Keratinocyte (primary cell): ENCODE data around the gene TRDN.

Experiments
- EZH2 ChIP-seq: IDR thresholded peaks from one replicate; pipeline ENCODE4 v1.6.1; 2012; ENCODE audit warnings: inconsistent platforms, mild to moderate bottlenecking, low read length, moderate library complexity
- TF ChIP-seq, protein P1 (sequence below), 3 experiments: IDR thresholded peaks in 1 of 3; conservative IDR thresholded peaks in 1 of 3; optimal IDR thresholded peaks in 1 of 3; 2 replicates in 2 of 3; 3 replicates in 1 of 3; pipeline versions ENCODE3 to v1.5.1; 2011; ENCODE audit warnings: low read length in 3 of 3, mild to moderate bottlenecking in 3 of 3, moderate library complexity in 2 of 3, control low read depth in 1 of 3, inconsistent platforms in 1 of 3; ENCODE audit not compliant: insufficient read depth in 2 of 3; ENCODE audit errors: extremely low read depth in 1 of 3

DNA sequence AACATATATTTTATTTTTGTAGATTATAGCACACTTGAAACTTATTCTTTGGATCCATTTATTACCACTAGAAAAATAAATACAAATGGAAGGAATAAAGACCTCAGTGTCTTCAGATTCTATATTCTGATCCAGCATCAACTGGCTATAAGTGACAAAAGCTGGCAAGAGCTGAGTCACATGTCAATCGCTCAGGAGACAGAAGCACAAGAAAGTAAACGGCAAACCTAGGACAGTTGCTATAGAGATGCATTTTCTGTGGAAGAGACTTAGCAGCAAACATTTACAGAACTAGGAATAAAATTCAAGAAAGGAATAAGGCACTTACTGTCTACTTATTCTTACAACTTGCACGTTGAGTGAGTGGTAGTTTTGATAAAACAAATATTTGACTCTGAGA, 410.4 kb downstream of the TRDN start:
- no peak for TF ChIP-seq EZH2
- TF ChIP-seq, protein P1, sequence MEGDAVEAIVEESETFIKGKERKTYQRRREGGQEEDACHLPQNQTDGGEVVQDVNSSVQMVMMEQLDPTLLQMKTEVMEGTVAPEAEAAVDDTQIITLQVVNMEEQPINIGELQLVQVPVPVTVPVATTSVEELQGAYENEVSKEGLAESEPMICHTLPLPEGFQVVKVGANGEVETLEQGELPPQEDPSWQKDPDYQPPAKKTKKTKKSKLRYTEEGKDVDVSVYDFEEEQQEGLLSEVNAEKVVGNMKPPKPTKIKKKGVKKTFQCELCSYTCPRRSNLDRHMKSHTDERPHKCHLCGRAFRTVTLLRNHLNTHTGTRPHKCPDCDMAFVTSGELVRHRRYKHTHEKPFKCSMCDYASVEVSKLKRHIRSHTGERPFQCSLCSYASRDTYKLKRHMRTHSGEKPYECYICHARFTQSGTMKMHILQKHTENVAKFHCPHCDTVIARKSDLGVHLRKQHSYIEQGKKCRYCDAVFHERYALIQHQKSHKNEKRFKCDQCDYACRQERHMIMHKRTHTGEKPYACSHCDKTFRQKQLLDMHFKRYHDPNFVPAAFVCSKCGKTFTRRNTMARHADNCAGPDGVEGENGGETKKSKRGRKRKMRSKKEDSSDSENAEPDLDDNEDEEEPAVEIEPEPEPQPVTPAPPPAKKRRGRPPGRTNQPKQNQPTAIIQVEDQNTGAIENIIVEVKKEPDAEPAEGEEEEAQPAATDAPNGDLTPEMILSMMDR (optimal IDR thresholded peaks at IDR 0.05 in 1 of 3, IDR thresholded peaks at IDR 0.05 in 1 of 3, conservative IDR thresholded peaks at IDR 0.05 in 1 of 3; ENCODE audit: extremely low read depth in 1 of 3, insufficient read depth in 2 of 3, low read length in 3 of 3) = no peak
